Measurements from ENCODE around the gene ZNF460.

The ZNF460 gene

DNA sequence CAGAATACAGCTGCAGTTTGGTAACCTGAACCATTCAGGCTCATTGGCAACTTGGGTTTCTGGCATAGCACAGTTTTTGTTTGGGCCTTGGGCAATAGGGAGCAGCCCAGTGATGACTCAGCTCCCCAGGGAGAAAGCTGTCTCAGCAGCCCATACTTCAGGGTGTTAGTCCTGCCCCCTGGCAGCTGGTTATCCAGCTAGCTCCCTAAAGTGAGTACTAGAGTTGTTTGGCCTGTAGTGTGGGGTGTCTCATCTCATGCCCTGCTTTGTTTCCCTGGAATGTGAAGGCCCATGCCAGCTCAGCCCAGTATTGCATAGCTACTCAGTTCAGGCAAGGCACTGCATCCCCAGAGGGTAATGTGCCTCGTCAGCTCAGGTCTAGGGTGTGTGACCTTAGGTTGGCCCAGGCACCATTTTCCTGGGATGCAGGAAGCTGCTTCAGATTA, 21.8 kb downstream of the ZNF460 start:
- Mint-ChIP-seq H3K27me3 (ENCODE audit: low read depth) (no peaks in the 10 kb centered on the region), H3K27ac (no peak overlapping the region)
- DNase-seq (ENCODE audit: low spot score), result no peak

DNA sequence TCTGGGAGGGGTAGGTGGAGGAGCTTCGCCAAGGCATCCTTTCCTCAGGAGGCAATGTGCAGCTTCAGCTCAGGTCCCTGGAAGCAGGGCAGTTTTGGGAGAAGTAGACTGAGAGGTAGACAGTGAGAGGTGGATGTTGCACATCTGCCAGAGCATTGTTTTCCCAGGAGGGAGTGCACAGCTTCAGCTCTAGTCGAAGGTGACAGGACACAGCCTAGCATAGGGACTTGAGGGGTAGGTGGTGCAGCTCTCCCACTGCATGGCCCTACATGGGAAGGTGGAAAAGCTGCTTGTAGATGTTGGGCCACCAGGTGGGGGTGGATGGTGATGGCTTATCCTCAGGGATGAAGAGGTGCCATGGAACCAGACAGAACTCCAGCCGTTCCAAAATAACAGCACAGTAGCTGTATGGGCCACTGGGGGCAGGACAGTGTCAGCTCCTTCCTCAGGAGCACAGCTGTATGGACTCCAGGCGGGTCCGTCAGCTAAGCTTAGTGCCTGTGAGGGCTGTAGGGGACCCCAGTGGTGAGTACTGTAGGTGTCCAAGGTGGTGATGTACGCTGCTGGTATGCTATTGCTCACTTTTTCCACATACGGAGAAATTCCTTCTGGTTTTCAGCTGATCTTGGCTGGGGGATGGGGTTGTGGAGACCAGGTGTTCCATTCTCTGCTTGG, 22.6 kb downstream of the ZNF460 start:
- no peak for DNase-seq (ENCODE audit: low spot score)
- Mint-ChIP-seq H3K4me3 (no peak overlapping the region), H3K27me3 (ENCODE audit: low read depth) (no peaks in the 10 kb centered on the region), H3K27ac (no peak overlapping the region), H3K9me3 (peaks cover 39% of the 10 kb centered on the region), H3K36me3 (ENCODE audit: low read depth) (peaks cover 65% of the 10 kb centered on the region), H3K4me1 (ENCODE audit: low read depth) (no peaks in the 10 kb centered on the region)

More for the DNA sequence above, 21.8 kb downstream of the ZNF460 start:
- H3K4me1 Mint-ChIP-seq (ENCODE audit: low read depth), result no peaks in the 10 kb centered on the region
- H3K9me3 Mint-ChIP-seq, result peaks cover 46% of the 10 kb centered on the region
- peaks cover 73% of the 10 kb centered on the region for H3K36me3 Mint-ChIP-seq (ENCODE audit: low read depth)
- H3K4me3 Mint-ChIP-seq, result no peak overlapping the region

DNA sequence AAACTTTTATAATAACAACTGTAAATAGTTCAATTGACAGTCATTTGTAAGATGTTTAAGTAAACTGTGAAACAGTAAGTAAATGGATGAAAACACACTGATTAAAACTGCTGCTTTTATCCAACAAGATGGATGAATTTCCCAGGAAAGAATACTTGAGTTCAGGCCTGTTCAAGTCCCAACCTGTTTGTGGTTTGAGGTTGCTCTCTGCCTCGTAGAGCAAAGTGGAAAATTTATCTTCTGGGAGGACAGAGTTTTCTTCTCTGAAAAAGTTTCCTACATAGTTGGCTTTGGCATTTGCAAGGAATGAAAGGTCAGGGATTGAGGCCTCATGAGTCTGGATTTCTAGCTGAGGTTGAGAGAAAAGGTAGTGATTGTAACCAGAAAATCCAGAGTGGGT, 24.8 kb downstream of the ZNF460 start:
- Mint-ChIP-seq H3K27ac (no peak overlapping the region), H3K4me1 (ENCODE audit: low read depth) (no peaks in the 10 kb centered on the region), H3K4me3 (no peak overlapping the region), H3K36me3 (ENCODE audit: low read depth) (peaks cover 46% of the 10 kb centered on the region), H3K9me3 (peaks cover 41% of the 10 kb centered on the region), H3K27me3 (ENCODE audit: low read depth) (no peaks in the 10 kb centered on the region)
- DNase-seq (ENCODE audit: low spot score), result no peak

DNA sequence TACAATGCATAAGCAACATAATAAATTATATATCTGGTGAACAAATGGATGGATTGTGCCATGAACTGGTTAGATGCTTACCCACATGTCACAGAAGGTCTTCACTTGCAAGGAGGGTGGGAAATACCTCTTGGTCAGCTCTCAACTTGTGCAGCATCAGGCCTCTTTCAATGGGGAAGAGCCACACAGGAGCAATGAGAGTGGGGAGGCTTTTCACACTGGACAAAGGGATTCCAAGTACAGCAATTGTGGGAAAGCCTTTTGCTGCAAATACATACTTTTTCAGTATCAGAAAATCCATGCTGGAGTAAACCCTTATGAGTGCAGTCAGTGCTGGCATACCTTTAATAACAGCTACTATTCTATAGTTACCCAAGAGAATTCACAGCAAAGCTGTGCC, 28.2 kb downstream of the ZNF460 start:
- DNase-seq (ENCODE audit: low spot score), result no peak
- Mint-ChIP-seq H3K4me1 (ENCODE audit: low read depth) (no peaks in the 10 kb centered on the region), H3K36me3 (ENCODE audit: low read depth) (peaks cover 14% of the 10 kb centered on the region), H3K9me3 (peaks cover 37% of the 10 kb centered on the region), H3K27ac (no peak overlapping the region), H3K27me3 (ENCODE audit: low read depth) (no peaks in the 10 kb centered on the region), H3K4me3 (no peak overlapping the region)

DNA sequence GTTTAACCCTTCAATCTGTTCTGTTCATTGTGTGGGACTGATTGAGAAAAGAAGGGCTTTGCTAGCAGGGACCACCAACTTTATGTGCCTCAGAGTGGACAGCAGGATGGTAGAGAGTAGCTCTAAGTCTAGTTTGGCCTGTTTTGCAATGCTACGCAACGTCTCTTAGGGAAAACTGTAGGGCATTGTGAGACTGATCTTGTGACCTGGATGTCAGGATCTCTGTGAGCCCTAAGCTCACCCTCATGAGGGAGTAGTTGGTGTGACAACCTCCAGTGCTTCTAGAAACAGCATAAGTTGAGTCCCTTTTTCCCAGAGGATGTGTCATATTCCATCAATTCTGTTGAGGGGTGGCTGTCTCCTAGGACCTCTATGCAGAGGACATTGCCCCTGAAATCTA, 30.5 kb downstream of the ZNF460 start:
- no peaks in the 10 kb centered on the region for H3K4me1 Mint-ChIP-seq (ENCODE audit: low read depth)
- peaks cover 40% of the 10 kb centered on the region for H3K9me3 Mint-ChIP-seq
- H3K27ac Mint-ChIP-seq, result no peak overlapping the region
- no peak overlapping the region for H3K4me3 Mint-ChIP-seq
- DNase-seq (ENCODE audit: low spot score), result no peak
- H3K36me3 Mint-ChIP-seq (ENCODE audit: low read depth), result no peaks in the 10 kb centered on the region
- H3K27me3 Mint-ChIP-seq (ENCODE audit: low read depth), result peaks cover 8% of the 10 kb centered on the region

DNA sequence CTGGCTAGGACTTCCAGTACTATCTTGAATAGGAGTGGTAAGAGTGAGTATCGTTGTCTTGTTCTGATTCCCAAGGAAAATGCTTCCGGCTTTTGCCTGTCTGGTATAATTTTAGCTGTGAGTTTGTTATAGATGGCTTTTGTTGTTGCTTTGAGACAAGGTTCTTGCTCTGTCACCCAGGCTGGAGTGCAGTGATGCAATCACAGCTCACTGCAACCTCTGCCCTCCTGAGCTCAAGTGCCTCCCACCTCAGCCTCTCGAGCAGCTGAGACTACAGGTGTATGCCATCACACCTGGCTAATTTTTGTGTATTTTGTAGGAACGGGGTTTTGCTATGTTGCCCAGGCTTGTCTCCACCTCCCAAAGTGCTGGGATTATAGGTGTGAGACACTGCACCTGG, 33.9 kb downstream of the ZNF460 start:
- H3K27ac Mint-ChIP-seq, result no peak overlapping the region
- no peak for DNase-seq (ENCODE audit: low spot score)
- peaks cover 1% of the 10 kb centered on the region for H3K36me3 Mint-ChIP-seq (ENCODE audit: low read depth)

DNA sequence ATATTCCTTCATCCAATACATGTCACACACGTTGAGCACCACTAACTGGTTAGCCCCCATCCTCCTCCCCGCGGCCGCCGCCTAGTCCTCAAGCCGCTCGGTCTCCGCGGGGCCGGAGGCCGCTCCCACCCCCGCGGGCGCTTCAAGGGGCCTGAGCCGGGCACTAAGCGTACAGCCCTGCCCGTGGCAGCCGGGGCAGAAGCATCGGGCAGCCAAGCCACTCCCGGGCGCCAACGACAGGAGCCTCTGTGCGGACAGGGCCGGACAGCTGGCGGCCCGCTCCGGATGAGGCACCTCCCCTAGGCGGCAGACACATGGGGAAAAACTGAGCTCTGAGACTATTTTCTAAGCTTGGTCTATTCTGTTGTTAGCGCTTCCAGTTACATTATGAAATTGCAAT, 37.2 kb downstream of the ZNF460 start:
- Mint-ChIP-seq H3K4me1 (ENCODE audit: low read depth) (peaks cover 15% of the 10 kb centered on the region), H3K4me3 (no peak overlapping the region), H3K36me3 (ENCODE audit: low read depth) (peaks cover 17% of the 10 kb centered on the region), H3K9me3 (peaks cover 38% of the 10 kb centered on the region), H3K27me3 (ENCODE audit: low read depth) (peaks cover 21% of the 10 kb centered on the region), H3K27ac (no peak overlapping the region)
- no peak for DNase-seq (ENCODE audit: low spot score)

More for the DNA sequence above, 33.9 kb downstream of the ZNF460 start:
- H3K4me3 Mint-ChIP-seq, result no peak overlapping the region
- peaks cover 21% of the 10 kb centered on the region for H3K27me3 Mint-ChIP-seq (ENCODE audit: low read depth)
- no peaks in the 10 kb centered on the region for H3K4me1 Mint-ChIP-seq (ENCODE audit: low read depth)
- peaks cover 47% of the 10 kb centered on the region for H3K9me3 Mint-ChIP-seq

DNA sequence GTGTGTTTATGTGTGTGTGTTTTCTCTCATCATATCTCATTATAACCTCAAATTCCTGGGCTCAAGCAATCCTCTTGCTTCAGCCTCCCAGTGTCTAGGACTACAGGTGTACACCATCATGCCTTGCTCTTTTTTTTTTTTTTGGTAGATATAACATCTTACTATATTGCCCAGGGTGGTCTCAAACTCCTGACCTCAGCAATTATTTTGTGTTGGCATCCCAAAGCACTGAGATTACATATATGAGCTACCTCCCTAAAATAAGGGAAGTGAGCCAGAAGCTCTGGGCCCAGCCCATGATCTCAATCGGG, 39.5 kb downstream of the ZNF460 start:
- peaks cover 38% of the 10 kb centered on the region for H3K36me3 Mint-ChIP-seq (ENCODE audit: low read depth)
- H3K4me3 Mint-ChIP-seq, result peak overlapping the region; percentile 93
- peaks cover 43% of the 10 kb centered on the region for H3K9me3 Mint-ChIP-seq
- H3K27me3 Mint-ChIP-seq (ENCODE audit: low read depth), result peaks cover 21% of the 10 kb centered on the region
- H3K27ac Mint-ChIP-seq, result peak overlapping the region; percentile 91
- H3K4me1 Mint-ChIP-seq (ENCODE audit: low read depth), result peaks cover 18% of the 10 kb centered on the region
- DNase-seq (ENCODE audit: low spot score), result no peak

DNA sequence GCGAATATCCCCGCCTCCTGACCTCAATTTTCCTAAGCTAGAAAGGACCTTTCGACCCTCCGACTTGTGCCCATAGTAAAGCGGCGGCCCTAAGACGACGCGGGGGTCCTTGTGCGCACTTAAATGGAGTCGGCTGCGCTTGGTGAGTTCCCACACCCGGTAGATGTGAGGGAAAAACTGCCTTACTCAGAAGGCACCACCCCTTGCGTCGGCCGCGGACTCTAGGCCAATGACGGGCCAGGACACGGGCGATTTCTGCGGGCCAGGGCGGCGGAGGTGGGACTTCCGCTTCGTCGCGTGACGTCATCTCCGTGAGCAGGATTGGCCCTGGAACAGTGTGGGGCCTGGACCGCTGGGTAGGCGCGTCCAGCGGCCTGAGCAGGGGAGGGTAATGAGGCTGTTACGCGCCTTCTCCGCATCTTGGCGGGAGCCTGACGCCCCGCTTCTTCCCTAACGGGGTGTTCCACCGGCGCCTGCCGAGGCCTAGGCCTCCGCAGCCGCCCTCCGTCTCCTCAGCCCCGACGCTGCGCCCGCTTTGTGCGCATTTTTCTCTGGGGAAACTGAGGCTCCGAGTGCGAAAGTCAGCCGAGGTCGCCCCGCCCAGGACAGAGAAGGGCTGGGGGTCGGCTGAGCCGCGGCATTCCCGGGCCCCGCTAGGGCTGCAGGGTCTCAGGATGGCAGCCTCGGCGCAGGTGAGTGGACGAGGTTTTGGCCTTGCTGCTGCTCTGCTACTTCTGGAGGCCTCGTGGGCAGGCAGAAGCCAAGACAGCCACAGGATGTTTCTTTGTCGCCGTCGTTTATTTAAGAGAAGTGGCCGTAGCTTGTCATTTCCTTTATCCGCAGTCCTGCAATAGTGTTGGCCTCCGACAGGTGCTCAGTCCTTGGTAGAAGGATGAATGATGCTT, 40.1 kb downstream of the ZNF460 start, which contains the start of gene ZNF543:
Gene ZNF543, plus strand, starts transcription at position 293 of the 905 bp plus-strand sequence. Its CDS starts 382 bp downstream, at position 675.
- peaks cover 44% of the 10 kb centered on the region for H3K36me3 Mint-ChIP-seq (ENCODE audit: low read depth)

DNA sequence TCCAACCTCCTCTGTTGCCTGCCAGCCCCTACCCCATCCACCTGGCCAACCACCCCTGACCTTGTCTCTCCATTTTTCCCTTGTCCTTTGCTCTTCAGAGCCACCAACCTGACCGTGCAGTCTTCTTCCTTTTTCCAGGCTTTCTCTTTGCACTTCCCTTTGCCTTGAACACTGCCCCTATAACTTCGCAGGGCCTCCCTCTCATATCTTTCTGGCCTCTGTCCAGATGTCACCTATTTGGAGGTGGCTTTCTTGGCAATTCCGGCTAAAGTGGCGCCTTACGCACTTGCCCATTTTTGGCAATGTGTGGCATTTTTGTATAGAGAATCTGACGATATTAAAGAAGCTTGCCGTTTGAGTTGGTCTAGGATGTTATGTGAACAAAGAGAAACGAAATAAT, 40.8 kb downstream of the ZNF460 start:
- no peak for DNase-seq (ENCODE audit: low spot score)
- peaks cover 37% of the 10 kb centered on the region for H3K9me3 Mint-ChIP-seq
- peak overlapping the region; percentile 93 for H3K4me3 Mint-ChIP-seq
- H3K36me3 Mint-ChIP-seq (ENCODE audit: low read depth), result peaks cover 51% of the 10 kb centered on the region
- H3K27ac Mint-ChIP-seq, result peak overlapping the region; percentile 91
- H3K27me3 Mint-ChIP-seq (ENCODE audit: low read depth), result peaks cover 9% of the 10 kb centered on the region
- peaks cover 18% of the 10 kb centered on the region for H3K4me1 Mint-ChIP-seq (ENCODE audit: low read depth)

More for the DNA sequence above, 40.1 kb downstream of the ZNF460 start, which contains the start of gene ZNF543:
- H3K27ac Mint-ChIP-seq, result peak within 1 kb of the TSS; percentile 91
- peaks cover 18% of the 10 kb centered on the region for H3K4me1 Mint-ChIP-seq (ENCODE audit: low read depth)
- peaks cover 40% of the 10 kb centered on the region for H3K9me3 Mint-ChIP-seq
- peak within 1 kb of the TSS; percentile 93 for H3K4me3 Mint-ChIP-seq
- peak; percentile 93 for DNase-seq (ENCODE audit: low spot score)
- H3K27me3 Mint-ChIP-seq (ENCODE audit: low read depth), result peaks cover 16% of the 10 kb centered on the region

DNA sequence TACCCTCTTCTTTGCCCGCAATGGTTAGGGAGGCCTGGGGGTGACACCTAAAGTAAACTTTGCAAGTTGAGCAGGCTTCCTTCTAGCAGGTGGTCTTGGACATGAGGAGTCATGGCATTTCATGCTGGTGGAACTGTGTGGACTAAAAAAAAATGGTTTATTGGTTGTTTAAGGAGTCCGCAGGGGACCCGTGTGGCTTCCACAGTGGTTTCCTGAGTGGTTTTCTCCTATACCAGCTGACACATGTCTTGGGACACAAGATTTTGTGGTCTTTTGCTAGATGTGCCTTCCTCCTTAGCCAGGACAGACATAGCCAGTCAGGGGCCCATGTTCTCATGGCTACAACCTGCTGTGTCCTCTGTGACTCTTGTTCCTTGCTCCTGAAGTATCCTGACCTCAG, 41.5 kb downstream of the ZNF460 start:
- Mint-ChIP-seq H3K27me3 (ENCODE audit: low read depth) (peaks cover 5% of the 10 kb centered on the region), H3K4me1 (ENCODE audit: low read depth) (peaks cover 18% of the 10 kb centered on the region), H3K4me3 (peak overlapping the region; percentile 93), H3K9me3 (peaks cover 36% of the 10 kb centered on the region), H3K27ac (peak overlapping the region; percentile 15), H3K36me3 (ENCODE audit: low read depth) (peaks cover 57% of the 10 kb centered on the region)
- no peak for DNase-seq (ENCODE audit: low spot score)

DNA sequence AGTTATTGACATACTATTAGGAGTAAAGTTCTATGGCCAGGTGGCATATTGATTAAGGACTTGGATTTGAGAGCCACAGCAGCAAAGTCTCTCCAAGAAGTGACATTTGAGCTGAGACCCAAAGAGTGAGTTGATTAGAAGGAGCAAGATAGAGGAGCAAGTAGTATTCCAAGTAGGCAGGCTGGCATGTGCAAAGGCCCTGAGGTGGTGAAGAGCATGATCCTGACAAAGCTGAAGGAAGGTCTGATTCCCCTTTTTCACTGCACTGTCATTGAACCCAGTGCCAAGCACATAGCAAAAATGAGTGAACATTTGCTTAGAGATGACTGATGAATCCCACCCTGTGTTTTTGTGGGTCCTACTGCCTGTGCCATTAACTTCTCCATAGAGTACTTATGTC, 44.7 kb downstream of the ZNF460 start:
- Mint-ChIP-seq H3K4me1 (ENCODE audit: low read depth) (peaks cover 15% of the 10 kb centered on the region), H3K36me3 (ENCODE audit: low read depth) (peaks cover 87% of the 10 kb centered on the region), H3K4me3 (no peak overlapping the region), H3K27me3 (ENCODE audit: low read depth) (no peaks in the 10 kb centered on the region), H3K9me3 (peaks cover 43% of the 10 kb centered on the region), H3K27ac (no peak overlapping the region)
- DNase-seq (ENCODE audit: low spot score), result no peak

DNA sequence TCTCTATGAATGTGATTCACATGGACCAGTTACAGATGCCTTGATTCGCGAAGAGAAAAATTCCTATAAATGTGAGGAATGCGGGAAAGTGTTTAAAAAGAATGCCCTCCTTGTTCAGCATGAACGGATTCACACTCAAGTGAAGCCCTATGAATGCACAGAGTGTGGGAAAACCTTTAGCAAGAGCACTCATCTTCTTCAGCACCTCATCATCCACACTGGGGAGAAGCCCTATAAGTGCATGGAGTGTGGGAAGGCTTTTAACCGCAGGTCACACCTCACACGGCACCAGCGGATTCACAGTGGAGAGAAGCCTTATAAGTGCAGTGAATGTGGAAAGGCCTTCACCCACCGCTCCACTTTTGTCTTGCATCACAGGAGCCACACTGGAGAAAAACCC, 47.7 kb downstream of the ZNF460 start:
- Mint-ChIP-seq H3K36me3 (ENCODE audit: low read depth) (peaks cover 83% of the 10 kb centered on the region), H3K4me1 (ENCODE audit: low read depth) (no peaks in the 10 kb centered on the region), H3K27ac (no peak overlapping the region), H3K4me3 (no peak overlapping the region), H3K9me3 (peaks cover 56% of the 10 kb centered on the region), H3K27me3 (ENCODE audit: low read depth) (no peaks in the 10 kb centered on the region)
- DNase-seq (ENCODE audit: low spot score), result no peak

DNA sequence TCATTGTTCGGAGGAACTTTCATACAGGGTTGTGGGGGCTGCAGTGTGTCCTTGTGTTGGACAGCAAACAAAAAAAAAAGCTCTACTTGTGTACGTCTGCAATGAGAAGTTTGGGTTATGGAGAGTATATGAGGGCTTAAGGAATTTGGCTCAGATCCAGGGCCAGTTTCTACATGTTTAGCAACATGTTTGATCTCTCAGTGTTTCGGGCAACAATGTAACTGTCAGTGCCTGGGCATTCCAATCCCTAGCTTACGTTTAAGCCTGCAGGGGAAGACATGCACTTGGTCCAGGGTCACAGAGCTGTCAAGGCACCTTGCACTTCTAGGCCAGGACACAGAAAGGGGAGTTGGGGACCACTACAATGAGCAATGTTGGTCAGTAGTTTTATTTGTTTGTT, 53.9 kb downstream of the ZNF460 start:
- peaks cover 50% of the 10 kb centered on the region for H3K9me3 Mint-ChIP-seq
- H3K4me3 Mint-ChIP-seq, result no peak overlapping the region
- H3K36me3 Mint-ChIP-seq (ENCODE audit: low read depth), result peaks cover 23% of the 10 kb centered on the region
- H3K27ac Mint-ChIP-seq, result no peak overlapping the region
- no peaks in the 10 kb centered on the region for H3K4me1 Mint-ChIP-seq (ENCODE audit: low read depth)
- H3K27me3 Mint-ChIP-seq (ENCODE audit: low read depth), result no peaks in the 10 kb centered on the region
- DNase-seq (ENCODE audit: low spot score), result no peak

Measured in T-helper 2 cell treated with Interferon-gamma antibody and Interleukin-4, amounts not matched to agents 5 μg/mL and 100 μg/mL, for 36 hours (primary cell).